Esophagus muscularis mucosa (tissue), 3 donors: ENCODE data around the gene PLEKHF1.

Experiments
- CTCF ChIP-seq, 3 experiments: fragments of 200-600 bp in 2 of 3; fragments of 450-650 bp in 1 of 3; sonication (generic) in 2 of 3; IDR thresholded peaks; one replicate each; pipeline ENCODE4 v1.5.1; 2017 to 2019; ENCODE audit warnings: antibody characterized with exemption in 3 of 3, mild to moderate bottlenecking in 2 of 3, moderate library complexity in 1 of 3
- POLR2A ChIP-seq: fragments of 450-650 bp; IDR thresholded peaks from one replicate; pipeline ENCODE4 v1.6.1; 2017; ENCODE audit warnings: antibody characterized with exemption, moderate library complexity, mild to moderate bottlenecking, low read depth
- POLR2AphosphoS5 ChIP-seq, 2 donors: sonication (generic); formaldehyde crosslinking; IDR thresholded peaks; one replicate each; pipeline ENCODE4 v1.6.1; 2017; ENCODE audit warnings: antibody characterized with exemption in 2 of 2

GRCh38 chr19:29706635-29707034, 41.4 kb downstream of the PLEKHF1 start:
- no peak for TF ChIP-seq CTCF (IDR thresholded peaks at IDR 0.05)
- no peak for TF ChIP-seq POLR2A
- TF ChIP-seq POLR2AphosphoS5 (IDR thresholded peaks at IDR 0.05) = no peak
